Thymus (tissue), 11 donors: ENCODE data around the gene DEFB132. TPM values are rescaled to one million over a fixed set of nuclear protein-coding genes. Genes with fewer than 3 reads are reported as not detected.

Experiments
- DNase-seq, 9 donors: peaks; one replicate each; pipeline ENCODE4 v3.0.0-alpha.2; 2013; ENCODE audit warnings: low spot score in 9 of 9, low read depth in 6 of 9, missing footprints in 1 of 9
- H3K27ac ChIP-seq, 2 donors: one replicate each; pipeline ENCODE4 v1.5.1; 2013; ENCODE audit warnings: control low read depth in 1 of 2, low read depth in 1 of 2, low read length in 1 of 2, mild to moderate bottlenecking in 1 of 2, moderate library complexity in 1 of 2
- H3K27me3 ChIP-seq, 2 donors: one replicate each; pipeline ENCODE4 v1.5.1; 2013; ENCODE audit warnings: low read length in 1 of 2; ENCODE audit not compliant: control insufficient read depth in 2 of 2, insufficient read depth in 1 of 2
- H3K36me3 ChIP-seq, 2 donors: one replicate each; pipeline ENCODE4 v1.5.1; 2013; ENCODE audit warnings: low read length in 1 of 2, mild to moderate bottlenecking in 1 of 2, moderate library complexity in 1 of 2; ENCODE audit not compliant: control insufficient read depth in 2 of 2, insufficient read depth in 2 of 2
- H3K4me1 ChIP-seq, 2 donors: one replicate each; pipeline ENCODE4 v1.5.1; 2013; ENCODE audit warnings: low read length in 2 of 2; ENCODE audit not compliant: control insufficient read depth in 2 of 2, insufficient read depth in 2 of 2
- H3K4me3 ChIP-seq, 2 donors: one replicate each; pipeline ENCODE4 v1.5.1; 2013; ENCODE audit warnings: low read length in 2 of 2, control low read depth in 1 of 2, mild to moderate bottlenecking in 1 of 2
- H3K9me3 ChIP-seq, 2 donors: one replicate each; pipeline ENCODE4 v1.5.1; 2013; ENCODE audit warnings: low read length in 1 of 2, mild to moderate bottlenecking in 1 of 2; ENCODE audit not compliant: control insufficient read depth in 2 of 2, insufficient read depth in 1 of 2
- WGBS: extraction: QIAGEN DNeasy Blood & Tissue Kit; methylation state at CpG from one replicate; pipeline ENCODE4 v1.1.7; 2013; 5-methylcytosine and 5-hydroxymethylcytosine counted together
- polyA plus RNA-seq: library from polyadenylated mRNA; stranded (reverse); fragments of 200-250 nt; gene quantifications from one replicate; pipeline ENCODE4 v1.2.3, GENCODE V29; 2013
- total RNA-seq: library from RNA; stranded (reverse); fragments of 120-200 nt; gene quantifications from one replicate; pipeline ENCODE4 v1.2.4, GENCODE V29; 2013
- donor health status: healthy.

The DEFB132 gene
- total and polyA plus RNA-seq, 2 donors: 0.07 TPM; not detected in 1

DNA sequence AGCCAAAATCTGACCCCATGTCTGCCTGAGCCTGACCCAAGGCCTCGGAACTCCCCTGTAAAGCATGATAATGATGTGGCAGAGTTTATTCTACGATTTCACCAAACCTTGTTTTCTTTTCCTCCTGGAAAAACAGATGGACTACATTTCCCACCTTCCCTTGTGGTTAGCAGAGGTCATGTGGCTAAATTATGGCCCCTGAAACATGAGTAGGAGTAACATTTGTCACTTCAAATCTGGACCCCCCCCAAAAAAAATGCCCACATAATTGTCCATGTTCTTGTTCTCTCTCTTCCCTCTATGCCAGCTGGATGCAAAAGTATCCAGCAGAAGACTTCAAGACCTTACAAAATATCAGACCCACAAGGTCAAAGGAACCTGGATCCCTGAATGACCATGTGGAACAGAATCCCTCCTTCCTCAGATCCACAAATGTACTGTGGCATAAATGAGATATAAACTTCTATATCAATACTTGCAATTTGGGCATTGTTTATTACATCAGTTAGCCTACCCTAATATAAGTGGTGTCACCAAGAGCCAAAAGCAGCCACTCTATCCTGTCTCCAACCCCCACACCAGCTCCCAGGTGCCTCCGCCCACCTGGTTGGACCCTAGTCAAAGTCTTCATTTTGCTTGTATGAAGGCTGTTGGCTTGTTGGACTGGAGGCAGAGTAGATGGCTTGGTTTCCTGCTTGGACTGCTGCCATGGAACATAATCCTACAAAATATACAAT lies 31.6 kb downstream of the DEFB132 start:
- H3K4me3 ChIP-seq: no peak overlapping the region
- no peak for DNase-seq
- peaks cover 16 to 19% of the 10 kb centered on the region in 2 donors for H3K4me1 ChIP-seq
- no peak overlapping the region for H3K27ac ChIP-seq
- WGBS: 83% methylated on average over 3 of the region's 3 CpGs
- no peaks in the 10 kb centered on the region for H3K36me3 ChIP-seq
- no peaks in the 10 kb centered on the region for H3K9me3 ChIP-seq
- H3K27me3 ChIP-seq: no peaks in the 10 kb centered on the region

DNA sequence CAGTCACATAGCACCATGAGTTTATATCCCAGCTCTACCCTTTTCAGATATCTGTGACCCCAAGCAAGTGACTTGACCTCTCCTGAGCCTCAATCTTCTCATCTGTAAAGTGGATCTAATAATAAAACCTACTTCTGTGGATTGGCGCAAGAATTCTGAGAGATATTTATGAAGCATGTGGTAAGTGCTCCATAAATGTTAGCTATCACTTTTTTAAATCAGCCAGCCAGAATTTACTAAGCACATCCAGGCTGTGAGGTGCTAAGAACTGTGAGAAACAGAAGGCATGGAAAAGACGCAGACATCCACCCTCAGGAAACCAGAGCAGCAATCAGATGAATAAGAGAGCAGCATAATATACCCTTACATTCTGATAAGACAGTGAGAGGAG lies 32.2 kb downstream of the DEFB132 start:
- 51% methylated on average over 2 of the region's 2 CpGs for WGBS
- no peak overlapping the region for H3K27ac ChIP-seq
- H3K4me3 ChIP-seq: peak overlapping the region; percentile 65 to 66
- H3K27me3 ChIP-seq: no peaks in the 10 kb centered on the region
- no peaks in the 10 kb centered on the region for H3K9me3 ChIP-seq
- no peaks in the 10 kb centered on the region for H3K36me3 ChIP-seq
- H3K4me1 ChIP-seq: peaks cover 16 to 19% of the 10 kb centered on the region in 2 donors
- DNase-seq: no peak

GRCh38 chr20:290084-290831 lies 32.7 kb downstream of the DEFB132 start, which contains the start of gene C20orf96:
Gene C20orf96, minus strand, starts transcription at chr20:290750. Its CDS starts 140 bp downstream, at chr20:290610.
- WGBS: under 1% methylated on average over 43 of the region's 43 CpGs
- DNase-seq: peak; percentile 56 to 94 (median 85)

GRCh38 chr20:294602-295001 lies 37.1 kb downstream of the DEFB132 start:
- no peaks in the 10 kb centered on the region for H3K9me3 ChIP-seq
- H3K4me3 ChIP-seq: no peak overlapping the region
- H3K27ac ChIP-seq: no peak overlapping the region
- peaks cover 23 to 28% of the 10 kb centered on the region in 2 donors for H3K4me1 ChIP-seq
- peaks cover 0 to 3% of the 10 kb centered on the region in 2 donors for H3K36me3 ChIP-seq
- H3K27me3 ChIP-seq: no peaks in the 10 kb centered on the region
- DNase-seq: no peak
- WGBS: 71% methylated on average over 5 of the region's 5 CpGs

More at GRCh38 chr20:290084-290831, 32.7 kb downstream of the DEFB132 start, which contains the start of gene C20orf96:
- Histone ChIP-seq H3K4me3 (peak within 1 kb of the TSS; percentile 65 to 66), H3K27me3 (no peaks in the 10 kb centered on the region), H3K9me3 (no peaks in the 10 kb centered on the region), H3K36me3 (no peaks in the 10 kb centered on the region), H3K27ac (peak within 1 kb of the TSS; percentile 58 to 78), H3K4me1 (peaks cover 16 to 19% of the 10 kb centered on the region in 2 donors)

DNA sequence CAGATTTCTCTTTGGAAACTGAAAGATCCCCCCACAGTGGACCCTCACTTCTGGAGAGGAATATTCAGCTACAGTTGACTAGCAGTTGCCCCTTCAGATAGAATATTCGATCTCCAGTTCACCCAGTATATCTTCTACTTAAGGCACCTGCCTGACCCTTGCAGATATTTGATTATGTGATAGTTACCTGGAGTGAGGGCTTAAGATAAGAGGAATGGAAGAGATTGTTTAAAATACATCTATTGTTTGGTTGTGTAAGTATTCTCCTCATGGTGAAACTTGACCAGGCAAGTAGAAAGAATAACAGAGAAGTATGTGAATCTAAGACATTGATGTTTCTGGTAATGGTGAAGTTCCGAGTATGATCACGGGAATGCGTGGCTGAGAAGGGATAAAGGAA lies 38.3 kb downstream of the DEFB132 start:
- peaks cover 0 to 13% of the 10 kb centered on the region in 2 donors for H3K36me3 ChIP-seq
- no peak overlapping the region for H3K27ac ChIP-seq
- H3K4me3 ChIP-seq: no peak overlapping the region
- H3K9me3 ChIP-seq: no peaks in the 10 kb centered on the region
- WGBS: 96% methylated on average over 4 of the region's 4 CpGs
- no peaks in the 10 kb centered on the region for H3K27me3 ChIP-seq
- peaks cover 24 to 30% of the 10 kb centered on the region in 2 donors for H3K4me1 ChIP-seq
- DNase-seq: no peak

- H3K9me3 ChIP-seq: no peaks in the 10 kb centered on the region
- H3K4me1 ChIP-seq: peaks cover 12 to 25% of the 10 kb centered on the region in 2 donors
- peak within 1 kb of the TSS; percentile 90 to 95 for H3K27ac ChIP-seq
- no peaks in the 10 kb centered on the region for H3K27me3 ChIP-seq
- WGBS: under 1% methylated on average over 99 of the region's 99 CpGs
- DNase-seq: peak in 7 of 9 donors; percentile 69 to 93 (median 79)
- H3K36me3 ChIP-seq: peaks cover 4 to 16% of the 10 kb centered on the region in 2 donors
- H3K4me3 ChIP-seq: peak within 1 kb of the TSS; percentile 95 to 100
Observed at GRCh38 chr20:297098-297924, 39.8 kb downstream of the DEFB132 start, which contains the start of gene ZCCHC3. Gene ZCCHC3, plus strand, starts transcription at chr20:297570. Its CDS starts 17 bp downstream, at chr20:297587.

- peak in 4 of 9 donors; percentile 29 to 53 (median 40) for DNase-seq
- Histone ChIP-seq H3K9me3 (no peaks in the 10 kb centered on the region), H3K36me3 (peaks cover 4 to 17% of the 10 kb centered on the region in 2 donors), H3K27ac (peak overlapping the region; percentile 90 to 95), H3K4me1 (peaks cover 12 to 25% of the 10 kb centered on the region in 2 donors), H3K27me3 (no peaks in the 10 kb centered on the region), H3K4me3 (peak overlapping the region; percentile 95 to 100)
- WGBS: under 1% methylated on average over 75 of the region's 75 CpGs
Observed at GRCh38 chr20:297925-298775, 40.6 kb downstream of the DEFB132 start.
